ENCODE measurements around the gene C5orf63. TPM values are rescaled to one million over a fixed set of nuclear protein-coding genes. Genes with fewer than 3 reads are reported as not detected.

Gene C5orf63
- total and polyA plus RNA-seq, 2 of the 8 experiments (the other 6 are each of a cell fraction or from before 2014, with no cell fraction given): 0.67 to 0.71 TPM

DNA sequence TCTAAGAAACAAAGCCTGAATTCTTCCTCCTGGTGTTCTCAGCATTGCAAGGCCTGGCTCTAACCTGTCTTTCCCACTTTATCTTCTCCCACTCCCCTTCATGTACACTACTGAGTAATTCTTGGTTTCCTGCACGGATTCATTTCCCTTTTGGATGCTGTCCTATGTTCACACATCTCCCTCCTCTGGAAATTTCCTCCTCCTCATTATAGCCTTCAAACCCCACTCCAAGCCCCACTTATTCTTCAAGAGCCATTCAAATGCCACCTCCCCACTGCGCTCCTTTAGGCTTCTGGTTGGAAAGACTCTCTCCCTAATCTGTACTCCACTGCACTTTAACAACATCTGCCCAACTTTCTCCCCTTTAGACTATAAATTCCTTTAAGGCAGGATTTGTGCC lies 28.2 kb upstream of the C5orf63 start:
- CTCF ChIA-PET (ENCODE audit: partially characterized antibody): no interaction called here
- Histone ChIP-seq H3K4me2 (ENCODE audit: insufficient read depth in 1 of 2, low read depth in 2 of 2, low read length in 2 of 2) (no peak overlapping the region), H2BK15ac (ENCODE audit: low read length) (no peak overlapping the region), H2BK20ac (ENCODE audit: low read length) (no peak overlapping the region), H4K8ac (ENCODE audit: extremely low read depth, insufficient read depth, low read length) (no peak overlapping the region), H2AFZ (ENCODE audit: low read length) (no peak overlapping the region), H2BK12ac (ENCODE audit: low read depth, low read length) (no peak overlapping the region), H3K4me3 (ENCODE audit: extremely low read depth in 1 of 4, insufficient read depth in 2 of 4, low read depth in 3 of 4, low read length in 4 of 4) (no peak overlapping the region), H4K91ac (replicated peaks; ENCODE audit: insufficient read length, low read length) (no peak overlapping the region), H3K18ac (ENCODE audit: extremely low read depth, low read length) (no peak overlapping the region), H3K79me2 (ENCODE audit: control insufficient read depth in 1 of 2, insufficient read depth in 2 of 2, low read length in 2 of 2) (no peaks in the 10 kb centered on the region), H3K23me2 (ENCODE audit: low read depth, low read length) (no peaks in the 10 kb centered on the region), H3K79me1 (ENCODE audit: low read depth, low read length) (no peaks in the 10 kb centered on the region), H3K14ac (ENCODE audit: insufficient read length) (no peak overlapping the region), H2BK120ac (replicated peaks; ENCODE audit: low read depth, low read length) (no peak overlapping the region), H4K5ac (ENCODE audit: insufficient read length, low read depth, low read length) (no peak overlapping the region), H4K20me1 (replicated peaks in 1 of 2; ENCODE audit: control insufficient read depth in 1 of 2, insufficient read depth in 2 of 2, low read length in 2 of 2) (no peaks in the 10 kb centered on the region), H3K4me1 (replicated peaks in 1 of 4; ENCODE audit: control insufficient read depth in 3 of 4, insufficient read depth in 4 of 4, low read length in 3 of 4) (peaks cover 0 to 6% (median 2%) of the 10 kb centered on the region in 4 experiments; a peak in 6 of 7 replicates), H3K36me3 (ENCODE audit: control insufficient read depth in 2 of 4, insufficient read depth in 4 of 4, low read length in 3 of 4) (no peaks in the 10 kb centered on the region), H3K27me3 (replicated peaks in 1 of 4; ENCODE audit: control insufficient read depth in 3 of 4, extremely low read depth in 1 of 4, insufficient read depth in 3 of 4, low read length in 3 of 4) (no peaks in the 10 kb centered on the region), H3K9me3 (ENCODE audit: insufficient read depth in 2 of 2, low read depth in 1 of 2, low read length in 1 of 2) (no peaks in the 10 kb centered on the region), H3K23ac (ENCODE audit: insufficient read length) (no peak overlapping the region), H3K4ac (replicated peaks; ENCODE audit: insufficient read length, low read depth, low read length) (no peak overlapping the region), H2AK5ac (ENCODE audit: low read depth, low read length) (no peak overlapping the region), H3K27ac (ENCODE audit: low read depth, low read length) (no peak overlapping the region), H3K9ac (replicated peaks in 1 of 4; ENCODE audit: extremely low read depth in 1 of 4, low read depth in 3 of 4, low read length in 3 of 4) (no peak overlapping the region), H3K56ac (replicated peaks; ENCODE audit: insufficient read length, low read depth, low read length) (no peak overlapping the region), H2BK5ac (ENCODE audit: low read depth, low read length) (no peak overlapping the region)
- DNase-seq (ENCODE audit: low read depth in 1 of 2, low spot score in 2 of 2) (no peak), FAIRE-seq (no peak)
- WGBS, 2 experiments (ENCODE audit: extremely low coverage in 1 of 2, insufficient coverage in 1 of 2, insufficient read length in 1 of 2, insufficient replicate concordance in 2 of 2, low coverage in 1 of 2, low lambda C conversion rate in 2 of 2, missing lambda C conversion rate in 1 of 2): 90% methylated on average over 2 of the region's 2 CpGs; no CpG with 5 or more reads in 1 of the 2 experiments
- POLR2A ChIA-PET (ENCODE audit: partially characterized antibody): no interaction called here
- TF ChIP-seq BACH1 (IDR thresholded peaks at IDR 0.05; ENCODE audit: low read length) (no peak), EGR1 (IDR thresholded peaks at IDR 0.05; ENCODE audit: borderline replicate concordance, low read depth, low read length) (no peak), RFX5 (IDR thresholded peaks at IDR 0.05; ENCODE audit: borderline replicate concordance, low read depth, low read length) (no peak), ZNF274 (IDR thresholded peaks at IDR 0.05; ENCODE audit: borderline replicate concordance, extremely low read depth, low read length) (no peak), NANOG (IDR thresholded peaks at IDR 0.05; ENCODE audit: insufficient read depth, low read depth, low read length, poor library complexity, severe bottlenecking) (no peak), TBP (IDR thresholded peaks at IDR 0.05; ENCODE audit: low read depth, low read length) (no peak), KDM4A (IDR thresholded peaks at IDR 0.05; ENCODE audit: low read depth, low read length, severe bottlenecking) (no peak), EP300 (IDR thresholded peaks at IDR 0.05; ENCODE audit: borderline replicate concordance in 1 of 2, low read depth in 2 of 2, low read length in 2 of 2) (no peak), SP2 (IDR thresholded peaks at IDR 0.05; ENCODE audit: low read length) (no peak), SIN3A (conservative IDR thresholded peaks at IDR 0.05 in 1 of 2, IDR thresholded peaks at IDR 0.05 in 1 of 2; ENCODE audit: low read depth in 1 of 2, low read length in 2 of 2) (no peak), NRF1 (IDR thresholded peaks at IDR 0.05; ENCODE audit: low read depth, low read length) (no peak)
- TF ChIP-seq, protein P1, sequence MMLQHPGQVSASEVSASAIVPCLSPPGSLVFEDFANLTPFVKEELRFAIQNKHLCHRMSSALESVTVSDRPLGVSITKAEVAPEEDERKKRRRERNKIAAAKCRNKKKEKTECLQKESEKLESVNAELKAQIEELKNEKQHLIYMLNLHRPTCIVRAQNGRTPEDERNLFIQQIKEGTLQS (IDR thresholded peaks at IDR 0.05; ENCODE audit: insufficient read depth, low read depth, low read length): no peak
- TF ChIP-seq, protein P2, sequence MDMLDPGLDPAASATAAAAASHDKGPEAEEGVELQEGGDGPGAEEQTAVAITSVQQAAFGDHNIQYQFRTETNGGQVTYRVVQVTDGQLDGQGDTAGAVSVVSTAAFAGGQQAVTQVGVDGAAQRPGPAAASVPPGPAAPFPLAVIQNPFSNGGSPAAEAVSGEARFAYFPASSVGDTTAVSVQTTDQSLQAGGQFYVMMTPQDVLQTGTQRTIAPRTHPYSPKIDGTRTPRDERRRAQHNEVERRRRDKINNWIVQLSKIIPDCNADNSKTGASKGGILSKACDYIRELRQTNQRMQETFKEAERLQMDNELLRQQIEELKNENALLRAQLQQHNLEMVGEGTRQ (IDR thresholded peaks at IDR 0.05; ENCODE audit: low read length): no peak

Measured in H1 (cell line).